T-helper 2 cell (primary cell): ENCODE measurements around the gene KCNQ2.

Experiments used
- DNase-seq, 5 experiments: peaks; one replicate each; pipeline versions ENCODE4 v3.0.0 to v3.0.0-alpha.2; 2012 to 2022

The KCNQ2 gene

GRCh38 chr20:63365601-63366389, 106.7 kb downstream of the KCNQ2 start:
- no peak for DNase-seq

DNA sequence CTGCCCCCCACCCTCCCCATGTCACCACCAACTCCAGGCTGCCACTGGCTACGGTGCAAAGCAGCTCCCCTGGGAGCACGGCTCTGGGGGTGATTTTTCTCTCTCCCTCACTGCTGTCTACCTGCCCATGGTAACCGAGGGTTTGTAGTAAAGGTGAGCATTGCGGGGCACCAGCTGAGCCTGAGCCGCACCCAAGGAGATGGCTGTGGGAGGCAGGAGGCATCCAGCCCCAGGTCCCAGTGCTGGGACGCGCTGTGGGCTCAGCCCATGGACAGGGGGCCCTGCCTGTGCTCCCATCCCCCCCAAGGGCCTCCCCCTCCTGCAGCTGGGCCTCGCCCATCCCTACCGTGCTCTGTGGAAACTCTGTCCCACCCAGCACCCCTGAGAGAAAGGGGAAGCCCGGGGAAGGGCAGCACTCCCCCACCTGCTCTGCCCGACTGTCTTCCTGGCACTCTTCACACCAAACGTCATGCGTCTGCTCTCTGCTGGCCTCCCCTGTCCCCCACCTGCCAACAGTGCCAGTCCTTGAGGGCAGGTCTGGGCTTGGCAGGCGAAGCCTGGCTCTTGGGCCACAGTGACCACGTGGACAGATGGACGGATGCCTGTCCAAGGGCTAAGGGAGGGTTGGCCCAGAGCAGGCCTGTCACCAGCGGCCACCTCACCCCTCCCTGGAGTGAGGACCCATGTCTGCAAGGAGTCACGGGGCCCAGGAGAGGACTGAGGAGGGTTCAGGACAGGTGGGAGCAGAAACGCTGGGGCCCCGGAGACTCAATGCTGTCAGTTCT, 107.5 kb downstream of the KCNQ2 start:
- no peak for DNase-seq

GRCh38 chr20:63363981-63364561, 108.4 kb downstream of the KCNQ2 start:
- DNase-seq: no peak

DNA sequence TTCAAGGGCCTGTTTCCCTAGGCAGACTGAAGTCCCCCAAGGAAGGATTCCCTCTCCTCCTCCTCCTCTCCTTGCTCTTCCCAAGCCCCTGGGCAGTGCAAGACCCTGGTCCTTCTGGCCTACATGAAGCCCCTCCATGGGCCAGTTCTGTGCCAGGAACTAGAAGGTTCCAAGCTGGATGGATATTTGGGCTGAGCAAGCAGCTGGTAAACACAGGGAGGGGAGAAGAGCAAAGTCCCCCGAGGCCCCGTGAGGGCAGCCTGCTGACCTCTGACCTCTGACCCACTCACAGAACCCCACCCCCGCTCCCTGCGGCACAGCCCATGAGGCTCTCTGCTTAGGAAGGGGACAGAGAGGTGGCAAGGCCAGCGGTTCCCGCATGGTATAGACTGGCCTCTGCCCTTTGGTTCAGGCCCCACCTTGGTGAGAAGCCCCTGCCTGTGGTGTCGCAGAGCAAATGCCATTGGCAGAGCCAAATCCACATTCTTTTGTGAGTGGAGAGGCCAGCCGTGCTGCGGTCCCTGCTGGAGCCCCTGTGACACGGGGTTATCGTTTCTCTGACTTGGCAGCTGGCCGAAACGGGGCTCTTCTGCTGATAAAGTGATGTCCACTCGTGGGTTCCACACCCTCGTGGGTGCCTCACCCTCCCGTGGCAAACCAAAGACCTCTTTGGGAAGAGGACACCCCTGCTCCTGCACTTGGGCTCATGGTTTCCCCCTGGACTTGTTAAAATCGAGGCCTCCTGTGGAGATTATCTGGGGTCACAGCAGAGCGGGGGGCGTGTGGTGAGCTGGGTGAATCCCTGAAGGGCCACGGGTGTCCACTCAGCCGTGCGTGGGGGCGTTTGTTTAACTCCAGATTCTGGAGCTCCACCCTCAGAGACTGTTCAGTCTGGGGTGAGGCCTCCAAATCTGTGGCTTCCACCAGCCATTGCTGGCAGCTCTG, 109.2 kb downstream of the KCNQ2 start:
- DNase-seq: no peak

DNA sequence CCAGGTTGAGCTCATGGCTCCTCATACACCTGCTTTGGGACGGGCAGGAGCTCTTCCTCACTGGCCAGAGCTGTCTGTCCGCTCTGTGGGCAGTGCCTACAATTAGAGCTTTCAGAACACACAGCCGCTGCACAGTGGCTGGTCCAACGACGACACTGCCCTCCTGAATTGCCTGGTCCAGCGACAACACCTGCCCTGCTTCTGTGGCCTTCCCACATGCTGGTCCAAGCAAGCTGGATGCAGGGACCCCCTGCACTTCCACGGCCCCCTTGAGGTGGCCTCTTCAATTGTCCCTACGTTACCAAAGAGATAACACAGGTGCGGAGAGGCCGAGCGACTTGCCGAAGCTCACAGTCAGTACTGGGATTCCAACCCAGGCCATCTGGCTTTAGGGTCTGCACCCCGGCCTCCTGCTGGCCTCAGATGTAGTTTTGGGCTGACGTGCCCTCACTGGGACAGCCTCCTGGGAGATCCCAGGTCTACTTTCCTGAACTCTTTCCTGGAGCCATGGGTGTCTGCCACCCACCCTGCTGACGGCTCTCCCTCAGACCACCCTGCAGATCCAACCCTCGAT, 109.9 kb downstream of the KCNQ2 start:
- DNase-seq: no peak

DNA sequence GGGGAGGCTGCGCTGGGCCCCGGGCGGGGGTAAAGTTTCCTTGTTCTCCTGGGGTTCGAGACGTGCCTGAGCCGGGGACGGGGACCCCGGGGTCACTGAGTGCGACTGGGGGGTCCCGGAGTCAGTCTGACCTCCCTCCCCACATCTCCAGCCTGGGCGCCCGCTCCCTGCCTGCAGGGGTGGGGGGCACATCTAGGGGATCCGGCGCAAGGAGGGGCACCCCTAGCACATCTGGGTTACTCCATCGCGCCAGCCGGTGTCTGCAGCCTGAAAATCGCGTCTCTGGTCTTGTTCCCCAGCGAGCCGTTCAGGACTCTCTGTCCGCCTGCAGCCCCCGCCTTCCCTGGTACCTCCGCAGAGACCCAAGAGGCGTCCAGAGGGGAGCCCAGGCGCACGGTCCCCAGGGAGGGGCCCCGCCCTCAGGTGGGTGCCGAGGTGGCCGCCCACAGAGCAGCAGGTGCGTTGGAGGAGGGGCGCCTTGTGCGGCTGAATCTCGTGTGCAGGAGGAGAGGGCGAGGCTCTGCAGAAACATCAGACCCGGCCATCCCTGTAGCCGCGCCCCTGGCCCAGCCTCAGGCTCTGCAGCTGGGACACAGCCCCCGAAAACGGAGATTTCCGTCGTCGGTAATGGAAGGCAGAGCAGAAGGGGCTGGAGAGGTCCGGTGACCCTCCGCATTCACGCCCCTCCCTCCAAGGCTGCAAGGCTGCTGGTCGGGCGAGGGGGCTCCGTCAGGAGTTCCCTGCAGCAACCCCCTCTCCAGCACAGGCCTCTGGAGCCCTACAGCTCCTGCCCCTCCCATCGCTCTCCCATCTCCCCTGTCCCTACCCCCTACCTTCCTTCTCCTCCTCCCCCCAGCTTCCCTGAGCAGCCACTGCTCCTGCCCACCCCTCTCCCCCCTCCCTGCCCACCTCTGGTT, 110.7 kb downstream of the KCNQ2 start:
- DNase-seq: no peak

- DNase-seq: no peak
These were observed 111.5 kb downstream of the KCNQ2 start, which contains the start of gene CHRNA4 for GRCh38 chr20:63360850-63361518. Gene CHRNA4, minus strand, starts transcription at chr20:63361349. Its CDS starts 184 bp downstream, at chr20:63361165.

DNA sequence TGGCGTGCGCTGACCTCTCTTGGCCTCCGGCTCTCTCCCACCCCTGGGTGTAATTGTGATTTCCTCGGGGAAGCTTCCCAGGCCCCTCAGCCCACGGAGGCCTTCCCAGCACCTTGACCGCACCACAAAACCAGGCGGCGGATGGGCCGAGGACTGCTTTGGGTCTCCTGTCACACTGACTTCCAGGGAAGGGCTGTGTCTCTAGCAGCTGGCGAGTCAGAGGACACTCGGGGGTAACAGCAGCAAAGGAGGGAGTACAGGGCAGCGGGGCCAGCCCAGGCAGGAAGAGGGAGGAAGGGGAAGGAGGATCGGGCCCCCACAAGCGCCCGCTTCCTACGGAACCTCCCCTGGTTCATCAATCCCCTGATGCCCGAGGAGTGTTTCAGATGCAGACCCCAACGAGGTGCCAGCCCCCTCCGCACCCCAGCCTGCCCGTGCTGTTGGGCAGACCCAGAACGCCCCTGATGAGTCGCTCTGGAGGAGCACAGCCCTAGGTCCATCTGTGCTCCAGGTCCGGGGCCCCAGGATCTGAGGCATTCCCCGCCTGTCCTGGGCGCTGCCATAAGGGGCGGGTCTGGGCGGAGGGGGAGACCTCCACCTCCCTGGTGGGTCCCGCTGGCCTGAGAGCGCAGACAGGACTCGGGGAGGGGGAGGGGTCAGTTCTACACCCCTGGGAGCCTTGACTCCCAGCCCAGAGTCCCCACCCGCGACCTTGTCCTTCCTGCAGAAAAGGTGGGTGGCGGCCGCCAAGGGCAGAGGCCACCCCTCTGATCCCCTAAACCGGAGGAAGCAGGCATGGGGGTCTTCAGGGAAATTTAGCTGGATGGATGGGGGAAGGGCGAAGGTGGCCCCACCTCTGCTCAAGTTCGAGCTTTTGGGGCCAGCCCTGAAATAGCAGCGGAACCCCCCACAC, 112.3 kb downstream of the KCNQ2 start:
- no peak for DNase-seq

DNA sequence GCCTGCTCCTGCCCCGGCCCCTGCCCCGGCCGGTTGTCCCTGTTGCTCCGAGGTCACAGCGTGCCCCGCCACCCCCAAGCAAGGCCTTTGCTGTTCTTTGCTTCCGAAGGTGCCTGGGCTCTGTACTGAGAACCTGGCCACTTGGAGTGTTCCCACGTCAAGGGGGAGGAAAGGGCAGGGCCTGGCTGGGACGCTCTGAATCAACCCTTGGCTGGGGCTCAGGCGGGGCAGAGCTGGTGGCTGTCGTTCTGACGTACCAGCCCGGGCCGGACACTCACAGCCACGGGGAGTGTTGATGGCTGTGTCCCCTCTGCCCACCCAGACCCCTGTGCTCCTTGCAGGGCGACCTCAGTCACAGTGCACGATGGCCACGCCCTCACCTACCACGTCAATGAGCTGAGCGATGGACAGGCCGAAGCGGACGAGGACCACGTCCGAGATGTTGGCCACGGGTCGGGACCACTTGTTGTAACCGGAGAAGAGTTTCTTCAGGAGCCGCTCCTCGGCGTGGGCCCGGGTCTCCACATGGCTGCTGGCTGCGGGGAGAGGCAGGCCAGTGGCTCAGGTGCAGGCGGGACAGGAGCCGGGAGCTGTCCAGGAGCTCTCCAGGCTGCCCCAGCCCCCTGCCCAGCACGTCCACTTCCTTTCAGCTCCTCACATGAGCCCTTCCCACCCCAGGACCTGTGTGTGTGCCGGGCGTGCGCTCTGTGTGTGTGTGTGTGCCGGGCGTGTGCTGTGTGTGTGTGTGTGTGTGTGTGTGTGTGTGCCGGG, 113.1 kb downstream of the KCNQ2 start:
- DNase-seq: no peak

DNA sequence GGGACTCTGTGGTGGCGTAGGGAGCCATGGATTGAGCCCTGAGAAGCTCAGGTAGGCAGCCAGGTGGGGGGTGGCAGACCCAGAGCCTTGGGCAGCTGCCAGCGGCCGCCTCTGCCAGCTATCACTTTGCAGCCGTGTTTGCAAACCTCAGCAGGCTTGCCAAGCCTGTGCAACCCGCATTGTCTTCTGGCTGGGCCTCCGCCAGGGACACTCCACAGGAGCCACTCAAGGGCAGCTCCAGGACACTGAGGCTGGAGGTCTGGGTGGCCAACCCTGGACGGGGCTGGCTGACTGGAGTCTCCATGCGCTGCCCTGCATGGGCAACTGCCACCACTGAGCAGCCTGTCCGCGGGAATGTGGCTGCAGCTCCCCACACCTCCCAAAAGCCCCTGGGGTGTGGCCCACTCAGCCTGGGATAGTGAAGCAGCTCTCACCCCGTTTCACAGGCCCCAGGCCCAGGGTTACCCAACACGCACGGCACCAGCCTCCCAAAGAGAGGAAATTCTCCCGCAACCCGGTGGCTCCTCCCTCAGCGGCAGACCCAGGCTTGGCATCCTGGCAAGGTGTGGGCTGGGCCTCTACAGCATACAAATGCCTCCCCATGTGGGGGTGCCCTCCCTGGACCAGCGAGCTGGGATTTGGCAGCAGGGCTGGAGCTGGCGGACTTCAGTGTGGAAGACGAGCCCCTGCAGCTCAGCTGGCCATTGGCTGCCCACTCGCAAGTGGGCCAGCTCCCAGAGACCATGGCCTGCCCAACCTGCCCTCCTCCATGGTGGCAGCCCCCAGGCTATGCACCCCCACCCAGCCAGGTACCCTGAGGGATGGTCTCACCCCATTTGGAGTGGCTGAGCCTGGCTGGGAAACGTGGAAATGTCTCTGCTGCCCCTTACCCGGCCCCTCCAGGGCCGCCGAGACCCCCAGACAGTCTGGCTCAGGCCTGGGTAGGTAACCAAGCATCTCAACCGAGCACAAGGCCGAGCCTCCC, 114.2 kb downstream of the KCNQ2 start:
- no peak for DNase-seq

- no peak for DNase-seq
These were observed 115.2 kb downstream of the KCNQ2 start for GRCh38 chr20:63356931-63357879.

GRCh38 chr20:63356511-63356910, 115.9 kb downstream of the KCNQ2 start:
- DNase-seq: no peak

DNA sequence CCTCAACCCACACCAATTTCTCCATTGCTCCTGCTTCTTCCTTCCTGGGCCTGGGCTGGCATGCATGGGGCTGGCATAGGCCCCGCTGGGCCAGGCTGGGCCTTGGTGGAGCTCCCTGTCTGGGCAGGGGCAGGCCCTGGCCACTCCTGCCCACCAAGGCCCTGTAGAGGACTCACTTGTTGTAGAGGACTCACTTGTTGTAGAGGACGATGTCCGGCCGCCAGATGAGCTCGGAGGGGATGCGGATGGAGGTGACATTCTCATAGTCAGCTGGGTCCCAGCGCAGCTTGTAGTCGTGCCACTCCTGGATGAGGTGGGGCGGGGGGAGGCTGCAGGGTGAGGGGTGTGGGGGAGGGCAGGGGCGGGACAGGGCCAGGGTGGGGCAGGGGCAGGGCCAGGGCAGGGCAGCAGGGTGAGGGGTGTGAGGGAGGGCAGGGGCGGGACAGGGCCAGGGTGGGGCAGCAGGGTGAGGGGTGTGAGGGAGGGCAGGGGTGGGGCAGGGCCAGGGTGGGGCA, 116.6 kb downstream of the KCNQ2 start:
- no peak for DNase-seq

GRCh38 chr20:63354636-63355350, 117.7 kb downstream of the KCNQ2 start:
- no peak for DNase-seq

GRCh38 chr20:63352811-63353221, 119.6 kb downstream of the KCNQ2 start:
- DNase-seq: no peak
